ENCODE measurements around the gene F12. TPM values are rescaled to one million over a fixed set of nuclear protein-coding genes. Genes with fewer than 3 reads are reported as not detected.
"Not testable (repeated sequence)": the region's sequence is repeated elsewhere in the genome, so short reads cannot be mapped to it uniquely, and the experiment has no call there.

Gene F12
- total RNA-seq, 2 donors from 2014 or later = 9.0 to 11.3 TPM

DNA sequence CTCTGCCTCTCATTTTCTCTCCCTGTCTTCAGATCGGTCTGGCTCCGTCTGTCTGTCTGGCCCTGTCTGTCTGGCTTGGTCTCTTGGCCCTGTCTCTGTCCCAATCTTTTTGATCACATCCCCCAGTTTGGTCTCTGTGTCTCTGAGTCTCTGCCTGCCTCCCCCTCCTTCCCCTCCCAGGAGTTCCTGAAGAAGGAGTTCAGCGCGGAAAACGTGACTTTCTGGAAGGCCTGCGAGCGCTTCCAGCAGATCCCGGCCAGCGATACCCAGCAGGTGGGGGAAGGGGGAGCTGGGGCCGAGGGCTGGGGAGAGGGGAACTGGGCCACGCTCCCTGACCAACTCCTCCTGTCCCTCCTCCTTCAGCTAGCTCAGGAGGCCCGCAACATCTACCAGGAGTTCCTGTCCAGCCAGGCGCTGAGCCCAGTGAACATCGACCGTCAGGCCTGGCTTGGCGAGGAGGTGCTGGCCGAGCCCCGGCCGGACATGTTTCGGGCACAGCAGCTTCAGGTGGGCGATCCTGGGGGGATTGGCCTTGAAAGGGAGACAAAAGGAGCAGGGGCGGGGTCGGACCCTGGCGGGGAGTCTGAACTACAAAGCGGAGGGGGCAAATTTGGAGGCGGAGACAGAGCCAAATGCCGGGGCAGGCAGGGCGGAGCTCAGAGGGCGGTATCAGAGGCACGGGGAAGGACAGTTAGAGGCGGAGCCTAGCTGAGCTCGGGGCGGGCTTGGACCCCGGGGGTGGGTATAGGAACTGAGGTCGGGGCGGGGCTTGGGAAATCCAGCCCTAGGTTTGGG lies 42.6 kb downstream of the F12 start:
- intact Hi-C loops (cut with DNase I, micrococcal nuclease) = loop anchor here in 1 of 2 donors (10.0 kb wide), 1 partner anchor 52 kb away; the partner anchor contains the start of gene MXD3
- peak; percentile 67 for ATAC-seq
- peak; percentile 90 to 92 for DNase-seq

GRCh38 chr5:177365845-177366527 lies 43.4 kb downstream of the F12 start:
- intact Hi-C loops (cut with DNase I, micrococcal nuclease) = loop anchor here in 1 of 2 donors (10.0 kb wide), 1 partner anchor 51 kb away; the partner anchor contains the start of gene MXD3
- no peak for DNase-seq
- ATAC-seq = no peak

DNA sequence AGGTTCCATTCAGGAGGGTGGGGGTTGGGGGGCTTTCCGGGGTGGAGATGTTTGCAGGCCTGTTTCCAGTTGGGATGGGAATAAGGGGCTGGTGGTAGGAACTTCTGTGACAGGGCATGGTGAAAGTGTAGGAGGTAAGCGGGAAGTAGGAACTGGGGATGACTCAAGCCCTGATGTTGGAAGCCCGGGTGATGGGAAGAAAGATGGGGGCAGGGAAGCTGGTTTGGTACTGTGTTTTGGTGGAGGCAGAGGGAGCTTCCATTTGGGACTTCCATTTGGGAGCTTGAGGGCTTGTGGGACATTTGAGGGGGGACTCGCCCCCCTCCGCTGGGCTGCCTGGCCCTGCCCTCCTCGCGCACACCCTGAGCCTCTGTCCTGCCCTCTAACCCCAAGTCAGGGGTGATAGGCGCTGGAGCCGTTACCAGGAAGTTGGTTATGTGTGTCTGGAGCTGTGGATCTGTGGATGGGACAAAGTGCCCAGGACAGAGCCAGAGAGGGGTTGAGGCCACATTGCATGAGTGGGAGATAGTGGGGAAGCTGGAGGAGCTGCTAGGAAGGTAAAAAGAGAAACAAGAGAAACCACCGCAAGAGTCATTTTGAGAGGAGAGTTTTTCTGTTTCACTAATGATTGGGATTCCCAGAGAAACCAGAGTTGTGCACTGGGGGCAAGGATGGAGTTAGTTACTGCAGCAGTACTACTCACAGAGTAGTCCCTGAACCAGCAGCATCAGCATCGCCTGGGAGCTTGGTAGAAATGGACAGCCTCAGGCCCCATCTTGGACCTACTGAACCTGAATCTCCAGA lies 45.0 kb downstream of the F12 start:
- intact Hi-C loops (cut with DNase I, micrococcal nuclease) = loop anchor here in 1 of 2 donors (10.0 kb wide), 1 partner anchor 50 kb away; the partner anchor contains the start of gene MXD3
- no peak for ATAC-seq
- no peak for DNase-seq

GRCh38 chr5:177363565-177363964 lies 45.8 kb downstream of the F12 start:
- intact Hi-C loops (cut with DNase I, micrococcal nuclease) = loop anchor here in 1 of 2 donors (10.0 kb wide), 1 partner anchor 49 kb away; the partner anchor contains the start of gene MXD3
- DNase-seq (no peak), ATAC-seq (no peak)

GRCh38 chr5:177362610-177363507 lies 46.5 kb downstream of the F12 start:
- intact Hi-C loops (cut with DNase I, micrococcal nuclease) = loop anchor here in 1 of 2 donors (10.0 kb wide), 1 partner anchor 48 kb away; the partner anchor contains the start of gene MXD3
- ATAC-seq = peak; percentile 75
- DNase-seq = peak; percentile 70 to 81

GRCh38 chr5:177362292-177362609 lies 47.1 kb downstream of the F12 start:
- intact Hi-C loops (cut with DNase I, micrococcal nuclease) = loop anchor here in 1 of 2 donors (10.0 kb wide), 1 partner anchor 47 kb away; the partner anchor contains the start of gene MXD3
- DNase-seq (no peak), ATAC-seq (no peak)

- ATAC-seq (no peak), DNase-seq (no peak)
- intact Hi-C loops (cut with DNase I, micrococcal nuclease) = loop anchor here in 1 of 2 donors (10.0 kb wide), 1 partner anchor 47 kb away; the partner anchor contains the start of gene MXD3
These were observed 47.7 kb downstream of the F12 start for GRCh38 chr5:177361418-177362291.

DNA sequence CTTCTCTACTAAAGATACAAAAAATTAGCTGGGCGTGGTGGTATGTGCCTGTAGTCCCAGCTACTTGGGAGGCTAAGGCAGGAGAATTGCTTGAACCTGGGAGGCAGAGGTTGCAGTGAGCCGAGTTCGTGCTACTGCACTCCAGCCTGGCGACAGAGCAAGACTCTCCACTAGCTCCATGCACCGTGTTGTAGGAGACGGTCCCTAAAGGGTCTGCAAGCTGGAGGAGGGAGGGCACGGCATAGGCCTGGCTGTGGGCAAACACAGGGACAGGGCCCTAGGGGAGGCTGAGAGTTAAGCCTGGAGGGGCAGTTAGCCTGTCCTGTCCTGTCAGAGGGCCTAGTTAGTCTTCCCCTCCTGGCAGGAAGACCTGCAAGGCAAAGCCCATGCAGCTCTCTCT lies 48.6 kb downstream of the F12 start:
- ATAC-seq, DNase-seq: not testable (repeated sequence)
- intact Hi-C loops (cut with DNase I, micrococcal nuclease) = loop anchor here in 1 of 2 donors (10.0 kb wide), 1 partner anchor 46 kb away; the partner anchor contains the start of gene MXD3

DNA sequence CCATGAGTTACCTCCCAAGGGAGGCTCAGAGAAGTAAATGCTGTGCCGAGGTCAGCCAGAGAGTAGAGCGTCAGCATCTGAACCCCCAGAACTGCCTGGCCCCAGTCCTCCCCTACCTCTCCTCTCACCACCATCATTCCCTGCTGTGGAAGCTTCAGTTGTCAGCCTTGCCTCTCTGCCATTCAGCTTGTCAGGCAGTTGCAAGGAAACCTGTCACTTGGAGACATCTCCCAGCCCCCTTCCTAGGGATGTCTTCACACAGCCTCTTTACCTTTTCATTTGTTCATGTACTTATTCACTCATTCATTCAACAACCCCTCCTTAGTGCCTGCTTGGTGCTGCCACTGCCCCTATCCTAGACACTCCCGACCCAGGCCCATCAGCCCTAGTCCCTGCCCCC lies 49.5 kb downstream of the F12 start:
- intact Hi-C loops (cut with DNase I, micrococcal nuclease) = loop anchor here in 1 of 2 donors (10.0 kb wide), 1 partner anchor 45 kb away; the partner anchor contains the start of gene MXD3
- ATAC-seq (no peak), DNase-seq (no peak)

DNA sequence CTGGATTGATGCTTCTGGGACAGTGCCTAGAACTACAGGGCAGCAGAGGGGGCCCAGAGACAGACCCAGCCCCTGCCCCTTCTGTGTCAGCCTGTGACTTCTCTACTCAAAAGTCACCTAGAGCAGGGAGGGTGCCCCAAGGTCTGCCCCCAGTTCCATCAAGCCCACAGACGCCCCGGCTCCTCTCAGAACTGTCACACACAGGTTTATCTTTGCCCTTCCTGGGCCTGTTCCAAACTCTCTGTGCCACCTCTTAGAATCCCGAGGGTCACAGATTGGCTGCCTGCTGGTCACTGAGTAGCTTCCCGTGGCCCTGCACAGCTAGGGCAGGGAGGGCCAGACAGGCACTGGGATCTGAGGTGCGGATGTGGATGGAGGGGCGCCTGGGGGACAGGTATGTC lies 49.9 kb downstream of the F12 start:
- intact Hi-C loops (cut with DNase I, micrococcal nuclease) = no loop called here
- no peak for DNase-seq
- ATAC-seq = no peak

DNA sequence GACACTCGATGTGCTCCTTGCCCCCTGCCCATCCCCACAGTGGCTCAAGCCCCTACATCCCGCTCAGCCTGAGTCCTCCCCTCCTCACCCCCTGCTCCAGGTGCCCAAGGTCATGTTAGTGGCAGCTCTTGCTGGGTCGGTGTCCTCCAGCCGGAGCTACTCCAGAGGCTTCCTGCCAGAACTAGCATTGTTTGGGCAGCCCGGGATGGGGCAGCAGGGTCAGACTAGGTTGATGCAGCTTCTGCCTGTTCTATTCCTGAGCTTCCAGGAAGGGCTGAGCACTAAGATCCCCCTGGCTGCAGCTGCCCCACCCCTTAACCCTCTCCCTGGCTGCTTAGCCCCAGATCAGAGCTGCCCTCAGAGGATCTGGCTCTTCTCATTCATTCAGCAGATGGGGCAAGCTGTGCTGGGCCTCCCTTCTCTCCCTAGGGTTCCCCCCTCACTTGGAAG lies 51.0 kb downstream of the F12 start:
- intact Hi-C loops (cut with DNase I, micrococcal nuclease) = no loop called here
- ATAC-seq (no peak), DNase-seq (no peak)

DNA sequence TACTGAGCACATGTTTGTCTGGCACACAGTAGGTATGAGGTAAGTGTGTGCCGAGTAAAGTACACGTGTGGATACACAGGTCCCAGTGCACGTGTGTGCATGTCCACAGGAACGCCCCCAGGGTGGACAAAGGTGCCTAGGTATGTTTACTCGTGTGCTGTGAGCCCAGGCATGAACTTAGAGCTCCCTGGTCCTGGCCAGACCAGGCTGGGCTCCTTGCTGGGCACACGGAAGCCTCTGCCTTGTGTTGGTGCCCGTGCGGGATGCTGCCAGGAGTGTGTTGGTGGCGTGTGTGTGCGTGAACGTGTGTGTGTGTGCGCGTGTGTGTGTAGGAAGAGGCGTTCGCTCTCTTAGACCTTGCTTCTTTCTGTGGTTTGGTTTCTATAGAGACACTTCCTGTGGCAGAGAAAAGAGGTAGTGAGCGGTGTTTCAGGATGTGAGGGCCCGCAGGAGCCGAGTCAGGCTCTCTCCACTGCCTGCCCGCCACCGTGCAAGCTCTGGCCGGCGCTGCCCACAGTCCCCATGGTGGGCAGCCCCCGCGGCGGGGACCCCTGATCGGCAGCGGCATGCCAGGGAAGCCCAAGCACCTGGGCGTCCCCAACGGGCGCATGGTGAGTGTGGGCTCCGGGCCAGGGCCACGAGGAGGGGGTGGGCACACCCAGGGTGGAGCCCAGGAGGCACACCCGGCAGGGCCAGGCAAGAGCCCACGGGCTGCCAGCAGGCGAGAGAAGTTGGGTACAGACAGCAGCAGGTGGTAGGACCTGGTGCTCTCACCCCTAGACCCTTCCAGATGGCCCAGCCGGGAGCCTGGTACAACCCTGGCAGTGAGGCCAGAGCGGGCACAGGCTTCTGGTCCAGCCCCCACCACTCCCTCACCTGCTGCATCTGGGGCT lies 51.7 kb downstream of the F12 start, which contains the start of gene RGS14:
RGS14 (plus strand) TSS at position 466 of the 893 bp plus-strand sequence; CDS start at position 567, 101 bp downstream.
- intact Hi-C loops (cut with DNase I, micrococcal nuclease) = no loop called here
- ATAC-seq = peak; percentile 74
- peak; percentile 50 to 69 for DNase-seq

DNA sequence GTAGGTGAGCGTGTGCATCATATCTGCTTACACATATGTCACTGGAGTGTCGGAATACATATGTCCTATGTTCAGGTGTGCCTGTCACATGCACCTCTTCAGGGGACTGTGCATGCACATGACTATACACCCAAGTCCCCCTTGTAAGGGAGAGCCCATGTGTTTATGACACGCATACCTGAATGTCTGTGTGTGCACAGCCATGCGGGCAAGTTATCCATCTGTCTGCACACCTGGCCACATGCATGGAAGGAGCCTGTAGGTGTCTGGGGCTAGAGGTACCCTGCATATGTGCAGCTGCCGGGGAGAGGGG lies 52.3 kb downstream of the F12 start:
- DNase-seq = no peak
- intact Hi-C loops (cut with DNase I, micrococcal nuclease) = no loop called here
- ATAC-seq = no peak

DNA sequence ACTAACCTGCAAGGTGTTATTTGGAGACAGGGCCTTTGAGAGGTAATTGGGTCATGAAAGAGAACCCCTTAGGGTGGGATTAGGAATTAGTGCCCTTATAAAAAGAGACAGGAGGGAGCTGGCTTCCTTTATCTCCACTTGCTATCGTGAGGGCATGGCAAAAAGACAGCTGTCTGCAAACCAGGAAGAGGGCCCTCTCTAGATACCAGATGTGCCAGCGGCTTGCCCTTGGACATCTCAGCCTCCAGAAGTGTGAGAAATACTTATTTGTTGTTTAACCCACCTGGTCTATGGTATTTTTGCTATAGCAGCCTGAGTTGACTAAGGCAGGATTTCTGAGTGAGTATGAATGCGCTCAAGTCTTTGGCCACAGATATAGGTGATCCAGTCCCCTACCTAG lies 52.6 kb downstream of the F12 start:
- DNase-seq (no peak), ATAC-seq (no peak)
- intact Hi-C loops (cut with DNase I, micrococcal nuclease) = no loop called here

DNA sequence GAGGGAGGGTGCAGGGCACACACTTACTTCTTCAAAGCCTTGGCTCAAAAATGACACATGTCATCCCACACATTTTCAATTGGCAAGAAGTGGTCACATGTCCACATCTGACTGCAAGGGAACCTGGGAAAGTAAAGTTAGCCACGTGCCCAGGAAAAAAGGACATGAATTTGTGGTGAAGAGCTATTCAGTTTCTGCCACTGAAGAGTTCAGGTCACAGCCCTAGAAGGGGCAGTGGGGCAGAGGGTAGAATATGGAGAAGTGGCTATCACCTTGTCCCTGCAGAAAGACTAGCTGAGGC lies 53.5 kb downstream of the F12 start:
- intact Hi-C loops (cut with DNase I, micrococcal nuclease) = no loop called here
- ATAC-seq (no peak), DNase-seq (no peak)

GRCh38 chr5:177355162-177355867 lies 54.0 kb downstream of the F12 start:
- DNase-seq = no peak
- ATAC-seq = no peak
- intact Hi-C loops (cut with DNase I, micrococcal nuclease) = no loop called here

Measured in left colon (tissue), 2 donors.